ENCODE results near the gene MCM8.

Gene MCM8

GRCh38 chr20:6026051-6026450 is 75.6 kb downstream of the MCM8 start:
- TF ChIP-seq, protein P1, sequence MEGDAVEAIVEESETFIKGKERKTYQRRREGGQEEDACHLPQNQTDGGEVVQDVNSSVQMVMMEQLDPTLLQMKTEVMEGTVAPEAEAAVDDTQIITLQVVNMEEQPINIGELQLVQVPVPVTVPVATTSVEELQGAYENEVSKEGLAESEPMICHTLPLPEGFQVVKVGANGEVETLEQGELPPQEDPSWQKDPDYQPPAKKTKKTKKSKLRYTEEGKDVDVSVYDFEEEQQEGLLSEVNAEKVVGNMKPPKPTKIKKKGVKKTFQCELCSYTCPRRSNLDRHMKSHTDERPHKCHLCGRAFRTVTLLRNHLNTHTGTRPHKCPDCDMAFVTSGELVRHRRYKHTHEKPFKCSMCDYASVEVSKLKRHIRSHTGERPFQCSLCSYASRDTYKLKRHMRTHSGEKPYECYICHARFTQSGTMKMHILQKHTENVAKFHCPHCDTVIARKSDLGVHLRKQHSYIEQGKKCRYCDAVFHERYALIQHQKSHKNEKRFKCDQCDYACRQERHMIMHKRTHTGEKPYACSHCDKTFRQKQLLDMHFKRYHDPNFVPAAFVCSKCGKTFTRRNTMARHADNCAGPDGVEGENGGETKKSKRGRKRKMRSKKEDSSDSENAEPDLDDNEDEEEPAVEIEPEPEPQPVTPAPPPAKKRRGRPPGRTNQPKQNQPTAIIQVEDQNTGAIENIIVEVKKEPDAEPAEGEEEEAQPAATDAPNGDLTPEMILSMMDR (IDR thresholded peaks at IDR 0.05): no peak

- TF ChIP-seq, protein P1 (IDR thresholded peaks at IDR 0.05): no peak
Measured at GRCh38 chr20:6028818-6029217, 78.4 kb downstream of the MCM8 start.

DNA sequence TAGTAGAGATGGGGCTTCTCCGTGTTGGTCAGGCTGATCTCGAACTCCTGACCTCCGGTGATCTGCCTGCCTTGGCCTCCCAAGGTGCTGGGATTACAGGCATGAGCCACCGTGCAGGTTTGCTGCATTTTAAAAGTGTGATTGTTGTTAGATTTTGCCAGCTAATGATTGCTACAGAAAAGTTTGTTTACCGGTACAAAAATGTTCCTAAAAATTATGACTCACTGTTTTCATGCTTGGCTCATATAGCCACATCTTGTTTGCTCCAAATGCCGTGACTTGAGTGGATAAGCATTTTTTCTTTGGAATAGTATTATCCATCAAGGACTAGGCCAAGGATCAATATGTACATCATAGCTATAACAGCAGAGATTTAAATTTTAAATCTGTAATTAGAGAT is 79.1 kb downstream of the MCM8 start:
- TF ChIP-seq, protein P1 (IDR thresholded peaks at IDR 0.05): no peak

GRCh38 chr20:6030453-6031080 is 80.1 kb downstream of the MCM8 start:
- TF ChIP-seq, protein P1 (IDR thresholded peaks at IDR 0.05): no peak

- TF ChIP-seq, protein P1 (IDR thresholded peaks at IDR 0.05): no peak
Measured at GRCh38 chr20:6034134-6034969, 83.9 kb downstream of the MCM8 start.

GRCh38 chr20:6036213-6036612 is 85.8 kb downstream of the MCM8 start:
- TF ChIP-seq, protein P1 (IDR thresholded peaks at IDR 0.05): no peak

GRCh38 chr20:6037082-6037481 is 86.6 kb downstream of the MCM8 start:
- TF ChIP-seq, protein P1 (IDR thresholded peaks at IDR 0.05): no peak

Data from LNCAP (cell line).